DOHH2 (cell line): Measurements from ENCODE around the gene TYMS.

Source experiments
- H3F3A ChIP-seq: fragments of 200-600 bp; sonication (generic), shearing (Covaris generic); 2 replicates; pipeline ENCODE4 v1.6.0; 2016; ENCODE audit warnings: antibody characterized with exemption, mild to moderate bottlenecking; ENCODE audit not compliant: control insufficient read depth, insufficient read depth
- H3K27ac ChIP-seq: fragments of 200-600 bp; sonication (generic); 2 replicates; pipeline ENCODE4 v1.5.1; 2014; ENCODE audit warnings: low read depth, mild to moderate bottlenecking, low read length, moderate library complexity
- H3K27me3 ChIP-seq: fragments of 200-600 bp; sonication (generic); 2 replicates; pipeline ENCODE4 v1.6.1; 2014; ENCODE audit warnings: mild to moderate bottlenecking, low read length, mixed read lengths; ENCODE audit not compliant: control insufficient read depth
- H3K36me3 ChIP-seq: fragments of 200-600 bp; sonication (generic); 2 replicates; pipeline ENCODE4 v1.6.1; 2014; ENCODE audit warnings: mild to moderate bottlenecking, low read length, moderate library complexity, mixed read lengths; ENCODE audit not compliant: control insufficient read depth
- H3K4me1 ChIP-seq: fragments of 200-600 bp; sonication (generic); 2 replicates; pipeline ENCODE4 v1.6.1; 2014; ENCODE audit warnings: mild to moderate bottlenecking, low read length, mixed read lengths; ENCODE audit not compliant: control insufficient read depth
- H3K4me2 ChIP-seq: fragments of 200-600 bp; sonication (generic); 2 replicates; pipeline ENCODE4 v1.6.0; 2014; ENCODE audit warnings: mild to moderate bottlenecking, low read length, moderate library complexity
- H3K4me3 ChIP-seq: fragments of 200-600 bp; sonication (generic); 2 replicates; pipeline ENCODE4 v1.5.1; 2014; ENCODE audit warnings: mild to moderate bottlenecking, low read length, mixed read lengths
- H3K79me2 ChIP-seq: fragments of 200-600 bp; sonication (generic); 2 replicates; pipeline ENCODE4 v1.6.1; 2014; ENCODE audit warnings: mild to moderate bottlenecking, low read length, mixed read lengths; ENCODE audit not compliant: control insufficient read depth
- H3K9me2 ChIP-seq: fragments of 200-600 bp; sonication (generic); replicated peaks from 2 replicates; pipeline ENCODE4 v1.6.1; 2014; ENCODE audit warnings: mild to moderate bottlenecking, low read length, mixed read lengths; ENCODE audit not compliant: control insufficient read depth
- H3K9me3 ChIP-seq: fragments of 200-600 bp; sonication (generic); 2 replicates; pipeline ENCODE4 v1.6.1; 2014; ENCODE audit warnings: antibody characterized with exemption, low read length, mixed read lengths; ENCODE audit not compliant: control insufficient read depth, insufficient read depth
- H4K20me1 ChIP-seq: fragments of 200-600 bp; sonication (generic); 2 replicates; pipeline ENCODE4 v1.6.0; 2014; ENCODE audit warnings: low read depth, mild to moderate bottlenecking, antibody characterized with exemption, low read length, moderate library complexity; ENCODE audit not compliant: control insufficient read depth, insufficient read depth
- CTCF ChIP-seq: fragments of 200-600 bp; sonication (generic); IDR thresholded peaks from one replicate; pipeline ENCODE4 v1.5.1; 2014; ENCODE audit warnings: antibody characterized with exemption, mild to moderate bottlenecking, low read depth, low read length; ENCODE audit not compliant: poor library complexity, severe bottlenecking
- EZH2phosphoT487 ChIP-seq: fragments of 200-600 bp; sonication (generic); IDR thresholded peaks from 2 replicates; pipeline ENCODE4 v1.6.1; 2017; ENCODE audit warnings: borderline replicate concordance, mild to moderate bottlenecking, antibody characterized with exemption, low read length, moderate library complexity, mixed read lengths

TYMS gene

GRCh38 chr18:703213-703967 lies 45.9 kb downstream of the TYMS start:
- H4K20me1 ChIP-seq = no peaks in the 10 kb centered on the region
- no peaks in the 10 kb centered on the region for H3K9me3 ChIP-seq
- no peak for TF ChIP-seq EZH2phosphoT487
- TF ChIP-seq CTCF = no peak
- H3K27me3 ChIP-seq = no peaks in the 10 kb centered on the region
- H3K4me3 ChIP-seq = no peak overlapping the region
- H3K79me2 ChIP-seq = peaks cover 17% of the 10 kb centered on the region
- H3K4me1 ChIP-seq = peaks cover 4% of the 10 kb centered on the region; the same call in 1 of the 2 replicates
- H3K4me2 ChIP-seq = no peak overlapping the region
- peaks cover 9% of the 10 kb centered on the region for H3K36me3 ChIP-seq
- no peak overlapping the region for H3K27ac ChIP-seq
- H3F3A ChIP-seq = no peaks in the 10 kb centered on the region
- no peaks in the 10 kb centered on the region for H3K9me2 ChIP-seq

GRCh38 chr18:706405-706804 lies 49.0 kb downstream of the TYMS start:
- no peak overlapping the region for H3K4me2 ChIP-seq
- H3F3A ChIP-seq = no peaks in the 10 kb centered on the region
- no peak for TF ChIP-seq CTCF
- no peak for TF ChIP-seq EZH2phosphoT487
- H3K36me3 ChIP-seq = peaks cover 21% of the 10 kb centered on the region
- H3K27me3 ChIP-seq = no peaks in the 10 kb centered on the region
- H3K9me3 ChIP-seq = no peaks in the 10 kb centered on the region
- no peak overlapping the region for H3K4me3 ChIP-seq
- H3K9me2 ChIP-seq = no peaks in the 10 kb centered on the region
- no peak overlapping the region for H3K27ac ChIP-seq
- H4K20me1 ChIP-seq = no peaks in the 10 kb centered on the region
- H3K79me2 ChIP-seq = peaks cover 43% of the 10 kb centered on the region
- peaks cover 30% of the 10 kb centered on the region for H3K4me1 ChIP-seq

- Histone ChIP-seq H3K4me3 (no peak overlapping the region), H3K4me1 (peaks cover 30% of the 10 kb centered on the region), H3K9me2 (no peaks in the 10 kb centered on the region), H3K79me2 (peaks cover 47% of the 10 kb centered on the region), H3F3A (no peaks in the 10 kb centered on the region), H3K36me3 (peaks cover 19% of the 10 kb centered on the region), H3K4me2 (no peak overlapping the region), H4K20me1 (no peaks in the 10 kb centered on the region), H3K27ac (no peak overlapping the region), H3K9me3 (no peaks in the 10 kb centered on the region), H3K27me3 (no peaks in the 10 kb centered on the region)
- TF ChIP-seq EZH2phosphoT487 (no peak), CTCF (no peak)
Measured at GRCh38 chr18:708096-708495, 50.6 kb downstream of the TYMS start.
